GM12878 (cell line): ENCODE measurements around the gene ADD1. TPM values are rescaled to one million over a fixed set of nuclear protein-coding genes. Genes with fewer than 3 reads are reported as not detected.
A peak's percentile ranks its signal among the peaks of the same experiment; 100 is the strongest.

Source experiments
- ATAC-seq: fragments of 200-7000 bp; cut with Tn5 transposase; 3 replicates; pipeline ENCODE4 v1.9.1; 2020; ENCODE audit warnings: mild to moderate bottlenecking, moderate library complexity
- BruUV-seq: library from RNA; stranded (reverse); fragments of 400-500 nt; replicated peaks from 2 replicates; lab custom pipeline; 2021; lab: Mats Ljungman, UMichigan
- CTCF ChIA-PET: fragments of 300-600 bp; sonication (Branson Sonifier 250); formaldehyde crosslinking; extraction: SDS; loops from one replicate; lab custom pipeline; 2021; ENCODE audit warnings: inconsistent platforms; lab: Yijun Ruan, JAX
- POLR2A ChIA-PET: fragments of 350-600 bp; formaldehyde crosslinking; extraction: SDS; loops from one replicate; lab custom pipeline; 2021; ENCODE audit warnings: inconsistent platforms; lab: Charles Lee
- RAD21 ChIA-PET: fragments of 300-600 bp; sonication (Branson Sonifier 250); formaldehyde crosslinking; loops from one replicate; lab custom pipeline; 2023; ENCODE audit warnings: antibody characterized with exemption; ENCODE audit not compliant: unreplicated experiment; lab: Charles Lee
- SMC1A ChIA-PET: fragments of 300-600 bp; sonication (Branson Sonifier 250); formaldehyde crosslinking; loops from one replicate; lab custom pipeline; 2023; ENCODE audit not compliant: unreplicated experiment, uncharacterized antibody; lab: Charles Lee
- DNase-seq: peaks from one replicate; pipeline ENCODE4 v3.0.0-alpha.2; 2011; ENCODE audit warnings: low read depth, low spot score
- FAIRE-seq: peaks from 3 replicates; lab custom pipeline; 2011; peaks lifted over from hg19 to GRCh38; lab: Jason Lieb, UNC
- H2AFZ ChIP-seq: 2 replicates; pipeline ENCODE4 v1.6.0; 2011; ENCODE audit warnings: low read depth, low read length, control low read depth; ENCODE audit not compliant: control insufficient read depth
- H3K27ac ChIP-seq: 2 replicates; pipeline ENCODE4 v1.5.1; 2011; ENCODE audit warnings: control low read depth; ENCODE audit not compliant: control insufficient read depth, insufficient read depth
- H3K27me3 ChIP-seq, 2 experiments: replicated peaks in 1 of 2; 2 replicates each; pipeline versions ENCODE4 v1.6.0 to v1.6.1; 2011; ENCODE audit warnings: low read length in 1 of 2; ENCODE audit not compliant: control insufficient read depth in 2 of 2, insufficient read depth in 2 of 2
- H3K36me3 ChIP-seq, 2 experiments: 2 replicates each; pipeline ENCODE4 v1.5.1; 2011; ENCODE audit warnings: low read length in 1 of 2; ENCODE audit not compliant: control insufficient read depth in 2 of 2, insufficient read depth in 2 of 2
- H3K4me1 ChIP-seq: 2 replicates; pipeline ENCODE4 v1.6.1; 2011; ENCODE audit warnings: mild to moderate bottlenecking, low read length, moderate library complexity, mixed read lengths; ENCODE audit not compliant: control insufficient read depth, insufficient read depth
- H3K4me2 ChIP-seq: 2 replicates; pipeline ENCODE4 v1.6.0; 2011; ENCODE audit warnings: control low read depth; ENCODE audit not compliant: control insufficient read depth, insufficient read depth
- H3K4me3 ChIP-seq: fragments of 200-600 bp; sonication (generic); 2 replicates; pipeline ENCODE4 v1.5.1; 2016
- H3K79me2 ChIP-seq: 2 replicates; pipeline ENCODE4 v1.6.0; 2011; ENCODE audit warnings: low read length; ENCODE audit not compliant: control insufficient read depth, insufficient read depth
- H3K9ac ChIP-seq: 2 replicates; pipeline ENCODE4 v1.8.0; 2011; ENCODE audit warnings: low read length, control low read depth, mixed read lengths; ENCODE audit not compliant: control insufficient read depth, insufficient read depth
- H3K9me3 ChIP-seq: replicated peaks from 3 replicates; pipeline ENCODE4 v1.5.1; 2011; ENCODE audit warnings: mild to moderate bottlenecking, low read length; ENCODE audit not compliant: control insufficient read depth, insufficient read depth
- H4K20me1 ChIP-seq: 2 replicates; pipeline ENCODE4 v1.6.0; 2011; ENCODE audit not compliant: control insufficient read depth, insufficient read depth
- BCL11A ChIP-seq: IDR thresholded peaks from 2 replicates; pipeline ENCODE4 v1.6.1; 2011; ENCODE audit warnings: low read depth, low read length
- CREM ChIP-seq: IDR thresholded peaks from 2 replicates; pipeline ENCODE4 v1.6.1; 2014; ENCODE audit warnings: antibody characterized with exemption, low read depth
- EGR1 ChIP-seq, 2 experiments: IDR thresholded peaks; 1 replicate in 1 of 2; 2 replicates in 1 of 2; pipeline ENCODE4 v1.6.1; 2011 to 2012; ENCODE audit warnings: low read depth in 2 of 2, low read length in 2 of 2, borderline replicate concordance in 1 of 2, mild to moderate bottlenecking in 1 of 2, moderate library complexity in 1 of 2
- EP300 ChIP-seq, 2 experiments: fragments of 150-350 bp in 1 of 2; IDR thresholded peaks; 2 replicates each; pipeline ENCODE4 v1.6.1; 2011 to 2012; ENCODE audit warnings: low read depth in 2 of 2, low read length in 2 of 2, borderline replicate concordance in 1 of 2, improper control_type of control experiment in 1 of 2, inconsistent platforms in 1 of 2; ENCODE audit not compliant: control insufficient read depth in 1 of 2
- ETV6 ChIP-seq, 2 experiments: fragments of 450-650 bp in 1 of 2; IDR thresholded peaks in 1 of 2; conservative IDR thresholded peaks in 1 of 2; 2 replicates each; pipeline ENCODE4 v1.6.1; 2014; ENCODE audit warnings: antibody characterized with exemption in 1 of 2, borderline replicate concordance in 1 of 2, low read depth in 1 of 2, mild to moderate bottlenecking in 1 of 2, moderate library complexity in 1 of 2
- IKZF1 ChIP-seq: fragments of 450-650 bp; conservative IDR thresholded peaks from 2 replicates; pipeline ENCODE4 v1.6.1; 2017; ENCODE audit warnings: antibody characterized with exemption, mild to moderate bottlenecking
- IRF4 ChIP-seq: IDR thresholded peaks from 2 replicates; pipeline ENCODE4 v1.6.1; 2011; ENCODE audit warnings: low read depth, low read length
- JUNB ChIP-seq: IDR thresholded peaks from 2 replicates; pipeline ENCODE4 v1.6.1; 2016; ENCODE audit warnings: antibody characterized with exemption, mild to moderate bottlenecking
- MEF2A ChIP-seq: IDR thresholded peaks from 2 replicates; pipeline ENCODE4 v1.6.1; 2011; ENCODE audit warnings: low read depth, mild to moderate bottlenecking, low read length, moderate library complexity; ENCODE audit not compliant: insufficient read depth
- NR2F1 ChIP-seq: fragments of 450-650 bp; conservative IDR thresholded peaks from 2 replicates; pipeline ENCODE4 v1.6.1; 2017; ENCODE audit warnings: mild to moderate bottlenecking
- PKNOX1 ChIP-seq: fragments of 450-650 bp; IDR thresholded peaks from 2 replicates; pipeline ENCODE4 v1.6.1; 2016; ENCODE audit warnings: mild to moderate bottlenecking
- POLR2AphosphoS5 ChIP-seq: IDR thresholded peaks from 2 replicates; pipeline ENCODE4 v1.6.1; 2011; ENCODE audit warnings: mild to moderate bottlenecking, low read length, inconsistent platforms
- POU2F2 ChIP-seq: IDR thresholded peaks from 3 replicates; pipeline ENCODE4 v1.6.1; 2011; ENCODE audit warnings: low read depth, mild to moderate bottlenecking, low read length, borderline replicate concordance
- RB1 ChIP-seq: fragments of 450-650 bp; formaldehyde crosslinking; IDR thresholded peaks from 2 replicates; pipeline ENCODE4 v1.6.1; 2017; ENCODE audit warnings: mild to moderate bottlenecking, borderline replicate concordance
- RELA ChIP-seq: fragments of 450-650 bp; IDR thresholded peaks from 2 replicates; pipeline ENCODE4 v1.8.0; 2014; ENCODE audit warnings: borderline replicate concordance; ENCODE audit not compliant: partially characterized antibody
- SIX5 ChIP-seq: IDR thresholded peaks from 2 replicates; pipeline ENCODE4 v1.6.1; 2011; ENCODE audit warnings: mild to moderate bottlenecking, low read depth, low read length, moderate library complexity; ENCODE audit not compliant: severe bottlenecking
- SMAD5 ChIP-seq: IDR thresholded peaks from 2 replicates; pipeline ENCODE4 v1.6.1; 2016; ENCODE audit warnings: antibody characterized with exemption, low read depth
- TAF1 ChIP-seq: IDR thresholded peaks from 2 replicates; pipeline ENCODE4 v1.6.1; 2011; ENCODE audit warnings: mild to moderate bottlenecking, low read depth, low read length, borderline replicate concordance
- TARDBP ChIP-seq: IDR thresholded peaks from 2 replicates; pipeline ENCODE4 v1.6.1; 2016; ENCODE audit warnings: borderline replicate concordance
- TCF12 ChIP-seq: IDR thresholded peaks from 2 replicates; pipeline ENCODE4 v1.6.1; 2011; ENCODE audit warnings: low read depth, mild to moderate bottlenecking, low read length
- TCF3 ChIP-seq: IDR thresholded peaks from 2 replicates; pipeline ENCODE4 v1.6.1; 2012; ENCODE audit warnings: low read depth, mild to moderate bottlenecking, low read length, borderline replicate concordance; ENCODE audit not compliant: insufficient read depth
- ZNF24 ChIP-seq: fragments of 450-650 bp; IDR thresholded peaks from 2 replicates; pipeline ENCODE4 v1.6.1; 2017; ENCODE audit warnings: antibody characterized with exemption, mild to moderate bottlenecking
- WGBS: methylation state at CpG from one replicate; pipeline ENCODE4 v1.1.6; 2016; ENCODE audit warnings: low lambda C conversion rate; ENCODE audit not compliant: insufficient replicate concordance, insufficient coverage; ENCODE audit errors: missing lambda C conversion rate; 5-methylcytosine and 5-hydroxymethylcytosine counted together
- in situ Hi-C: fragments of 300-500 bp; cut with MboI; formaldehyde crosslinking; loops from 9 replicates; pipeline ENCODE4 v1.14.3; 2018; ENCODE audit warnings: mixed read lengths
- intact Hi-C: fragments of 100-400 bp; cut with micrococcal nuclease; formaldehyde crosslinking; loops from one replicate; pipeline ENCODE4 v1.14.2; 2022; ENCODE audit not compliant: unreplicated experiment
- polyA plus RNA-seq, 11 experiments: library from polyadenylated mRNA; depleted of rRNA in 4 of 11; unstranded in 6 of 11; stranded (reverse) in 5 of 11; fragments of >200 nt; fragmentation: Nextera tagmentation in 4 of 11; fragmentation: Illumina TruSeq in 1 of 11; extraction: Ambion mirVana in 4 of 11; extraction: Trizol in 1 of 11; gene quantifications; 1 replicate in 1 of 11; 2 replicates in 10 of 11; pipeline versions ENCODE4 v1.2.1 to v1.2.3, GENCODE V29; 2011 to 2016; ENCODE audit warnings: inconsistent platforms in 2 of 11, missing spikeins in 2 of 11, low read depth in 1 of 11
- total RNA-seq, 4 experiments: library from RNA; depleted of rRNA in 3 of 4; stranded (reverse); fragments of >200 nt in 3 of 4; fragmentation: Illumina TruSeq in 1 of 4; extraction: Trizol in 1 of 4; gene quantifications; 2 replicates each; pipeline versions ENCODE4 v1.2.1 to v1.2.3, GENCODE V29; 2013 to 2021

ADD1 gene
- total and polyA plus RNA-seq, 10 of the 15 experiments (the other 5 are each of a cell fraction or from before 2014, with no cell fraction given) = 21.6 to 182 (median 105) TPM

- Histone ChIP-seq H3K4me1 (peaks cover 42% of the 10 kb centered on the region), H3K36me3 (peaks cover 23 to 24% of the 10 kb centered on the region in 2 experiments), H3K4me3 (peak overlapping the region; percentile 97), H3K27me3 (no peaks in the 10 kb centered on the region), H3K9ac (peak overlapping the region; percentile 89), H2AFZ (no peak overlapping the region), H4K20me1 (no peaks in the 10 kb centered on the region), H3K79me2 (peaks cover 47% of the 10 kb centered on the region), H3K9me3 (no peaks in the 10 kb centered on the region; the same call in 2 of the 3 replicates), H3K4me2 (peak overlapping the region; percentile 63), H3K27ac (peak overlapping the region; percentile 74)
- ChIA-PET RAD21 (interaction anchor here (0.7 to 3.7 kb wide), 17 partner anchors 13 to 467 kb away, joined by 3 to 52 read pairs (median 5); partner anchors contain the start of genes GRK4, NOP14 and RNF4), POLR2A (interaction anchor here (0.6 to 3.3 kb wide), 24 partner anchors 11 to 240 kb away, joined by 3 to 22 read pairs (median 4); partner anchors contain the start of genes GRK4, HTT and NOP14), SMC1A (interaction anchor here (0.7 to 5.4 kb wide), 22 partner anchors 9 to 451 kb away, joined by 3 to 65 read pairs (median 4); partner anchors contain the start of genes GRK4 and NOP14), CTCF (interaction anchor here (0.6 to 5.2 kb wide), 19 partner anchors 11 to 337 kb away, joined by 3 to 62 read pairs (median 5); partner anchors contain the start of genes GRK4 and NOP14)
- FAIRE-seq (peak; percentile 7), DNase-seq (peak; percentile 57), ATAC-seq (peak; percentile 42)
- 16% methylated on average over 20 of the region's 20 CpGs for WGBS
- BruUV-seq = TSS peak; percentile 43
- intact Hi-C loops (loop anchor here (1.0 to 2.0 kb wide), 3 partner anchors 18 to 189 kb away; partner anchors contain the start of genes GRK4 and NOP14), in situ Hi-C loops (loop anchor here (25.0 kb wide), 1 partner anchor 174 kb away; the partner anchor contains the start of gene TNIP2)
- TF ChIP-seq IRF4 = no peak
- peak; percentile 62; the same call in 1 of the 3 replicates for TF ChIP-seq POU2F2
- no peak for TF ChIP-seq ZNF24
- TF ChIP-seq MEF2A = no peak
- peak; percentile 21; the same call in 1 of the 2 replicates for TF ChIP-seq SMAD5
- peak; percentile 58 for TF ChIP-seq TCF12
- TF ChIP-seq RELA = peak; percentile 59
- TF ChIP-seq EGR1 (IDR thresholded peaks at IDR 0.05; ENCODE audit: borderline replicate concordance in 1 of 2, low read depth in 2 of 2, low read length in 2 of 2) = peak in 1 of 2 experiments; percentile 56; a peak in 1 of 3 replicates
- peak; percentile 91 for TF ChIP-seq POLR2AphosphoS5
- TF ChIP-seq RB1 = no peak
- TF ChIP-seq BCL11A = peak; percentile 32; the same call in 1 of the 2 replicates
- TF ChIP-seq TAF1 = 0 out of 2 replicates have a peak, but pooled peaks have one; percentile 18
- 0 out of 2 replicates have a peak, but pooled peaks have one; percentile 24 for TF ChIP-seq NR2F1
- TF ChIP-seq TARDBP = peak; percentile 35; the same call in 1 of the 2 replicates
- TF ChIP-seq ETV6 (conservative IDR thresholded peaks at IDR 0.05 in 1 of 2, IDR thresholded peaks at IDR 0.05 in 1 of 2; ENCODE audit: borderline replicate concordance in 1 of 2, low read depth in 1 of 2) = peak in 1 of 2 experiments; percentile 46; a peak in 1 of 4 replicates
- peak; percentile 7; the same call in 1 of the 2 replicates for TF ChIP-seq IKZF1
- peak; percentile 59 for TF ChIP-seq CREM
- no peak for TF ChIP-seq PKNOX1
- TF ChIP-seq JUNB = peak; percentile 79
- peak in 1 of 2 experiments; percentile 7; a peak in 1 of 4 replicates for TF ChIP-seq EP300 (IDR thresholded peaks at IDR 0.05; ENCODE audit: borderline replicate concordance in 1 of 2, control insufficient read depth in 1 of 2, low read depth in 2 of 2, low read length in 2 of 2)
- 0 out of 2 replicates have a peak, but pooled peaks have one; percentile 28 for TF ChIP-seq TCF3
- TF ChIP-seq SIX5 = peak; percentile 10
These were observed 92.4 kb downstream of the ADD1 start for GRCh38 chr4:2935762-2936743.
